Karpas-422 (cell line): ENCODE results near the gene SPP1. TPM values are rescaled to one million over a fixed set of nuclear protein-coding genes. Genes with fewer than 3 reads are reported as not detected.

Source experiments
- DNase-seq: peaks from one replicate; pipeline ENCODE4 v3.0.0-alpha.2; 2015
- H2AFZ ChIP-seq: fragments of 200-600 bp; sonication (generic); 2 replicates; pipeline ENCODE4 v1.6.1; 2014; ENCODE audit warnings: antibody characterized with exemption, low read length, mixed read lengths
- H3K27ac ChIP-seq: fragments of 200-600 bp; sonication (generic); 2 replicates; pipeline ENCODE4 v1.5.1; 2014; ENCODE audit warnings: mild to moderate bottlenecking, low read length, moderate library complexity
- H3K27me3 ChIP-seq: fragments of 200-600 bp; sonication (generic); 2 replicates; pipeline ENCODE4 v1.6.1; 2014; ENCODE audit warnings: low read length, mixed read lengths
- H3K36me3 ChIP-seq: fragments of 200-600 bp; sonication (generic); 2 replicates; pipeline ENCODE4 v1.6.1; 2014; ENCODE audit warnings: low read length, mixed read lengths; ENCODE audit not compliant: insufficient read depth
- H3K4me1 ChIP-seq: fragments of 200-600 bp; sonication (generic); 2 replicates; pipeline ENCODE4 v1.6.1; 2014; ENCODE audit warnings: mild to moderate bottlenecking, low read length, mixed read lengths
- H3K4me2 ChIP-seq: fragments of 200-600 bp; sonication (generic); 2 replicates; pipeline ENCODE4 v1.6.1; 2014; ENCODE audit warnings: low read length, low read depth, mild to moderate bottlenecking; ENCODE audit not compliant: poor library complexity, severe bottlenecking
- H3K4me3 ChIP-seq: fragments of 200-600 bp; sonication (generic); 2 replicates; pipeline ENCODE4 v1.5.1; 2014; ENCODE audit warnings: mild to moderate bottlenecking, antibody characterized with exemption, low read length, mixed read lengths
- H3K79me2 ChIP-seq: fragments of 200-600 bp; sonication (generic); 2 replicates; pipeline ENCODE4 v1.6.1; 2014; ENCODE audit warnings: mild to moderate bottlenecking, low read length, mixed read lengths
- H3K9ac ChIP-seq: fragments of 200-600 bp; sonication (generic); 2 replicates; pipeline ENCODE4 v1.6.0; 2014; ENCODE audit warnings: low read length
- H3K9me2 ChIP-seq: fragments of 200-600 bp; sonication (generic), shearing (Covaris generic); replicated peaks from 2 replicates; pipeline ENCODE4 v1.6.0; 2014; ENCODE audit warnings: mild to moderate bottlenecking, low read length, moderate library complexity; ENCODE audit not compliant: insufficient read depth
- H3K9me3 ChIP-seq: fragments of 300-700, 200-600 bp; sonication (generic); 2 replicates; pipeline ENCODE4 v1.6.1; 2014; ENCODE audit warnings: low read length, mixed read lengths
- H4K20me1 ChIP-seq: fragments of 200-600 bp; sonication (generic); 2 replicates; pipeline ENCODE4 v1.6.1; 2014; ENCODE audit warnings: mild to moderate bottlenecking, antibody characterized with exemption, low read length, low read depth; ENCODE audit not compliant: insufficient read depth
- total RNA-seq: library from RNA; depleted of rRNA; stranded (reverse); fragments of >200 nt; shearing (Covaris generic); gene quantifications from 2 replicates; pipeline ENCODE4 v1.2.3, GENCODE V29; 2014; ENCODE audit warnings: low replicate concordance

Gene SPP1
- total RNA-seq, 1 experiment from 2014 or later: not detected

DNA sequence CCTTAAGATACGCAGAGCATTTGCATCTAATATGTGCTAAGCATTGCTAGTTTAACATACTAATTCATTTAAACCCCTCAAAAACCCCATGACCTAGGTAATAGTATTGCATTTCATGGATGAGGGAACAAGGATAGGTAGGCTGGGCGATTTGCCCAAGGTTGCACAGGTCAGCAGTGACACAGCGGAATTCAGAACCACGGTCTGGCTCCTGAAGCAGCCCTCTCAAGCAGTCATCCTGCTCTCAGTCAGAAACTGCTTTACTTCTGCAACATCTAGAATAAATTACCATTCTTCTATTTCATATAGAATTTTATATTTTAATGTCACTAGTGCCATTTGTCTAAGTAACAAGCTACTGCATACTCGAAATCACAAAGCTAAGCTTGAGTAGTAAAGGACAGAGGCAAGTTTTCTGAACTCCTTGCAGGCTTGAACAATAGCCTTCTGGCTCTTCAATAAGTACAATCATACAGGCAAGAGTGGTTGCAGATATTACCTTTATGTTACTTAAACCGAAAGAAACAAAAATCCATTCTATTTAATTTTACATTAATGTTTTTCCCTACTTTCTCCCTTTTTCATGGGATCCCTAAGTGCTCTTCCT is 555 bp upstream of the SPP1 start:
- Histone ChIP-seq H3K4me2 (peak overlapping the region; percentile 31), H3K9me3 (no peaks in the 10 kb centered on the region), H3K4me3 (no peak overlapping the region), H4K20me1 (no peaks in the 10 kb centered on the region), H3K9ac (no peak overlapping the region), H2AFZ (no peak overlapping the region), H3K4me1 (peaks cover 10% of the 10 kb centered on the region), H3K27me3 (no peaks in the 10 kb centered on the region), H3K79me2 (no peaks in the 10 kb centered on the region), H3K36me3 (no peaks in the 10 kb centered on the region), H3K27ac (no peak overlapping the region), H3K9me2 (no peaks in the 10 kb centered on the region)
- no peak for DNase-seq

DNA sequence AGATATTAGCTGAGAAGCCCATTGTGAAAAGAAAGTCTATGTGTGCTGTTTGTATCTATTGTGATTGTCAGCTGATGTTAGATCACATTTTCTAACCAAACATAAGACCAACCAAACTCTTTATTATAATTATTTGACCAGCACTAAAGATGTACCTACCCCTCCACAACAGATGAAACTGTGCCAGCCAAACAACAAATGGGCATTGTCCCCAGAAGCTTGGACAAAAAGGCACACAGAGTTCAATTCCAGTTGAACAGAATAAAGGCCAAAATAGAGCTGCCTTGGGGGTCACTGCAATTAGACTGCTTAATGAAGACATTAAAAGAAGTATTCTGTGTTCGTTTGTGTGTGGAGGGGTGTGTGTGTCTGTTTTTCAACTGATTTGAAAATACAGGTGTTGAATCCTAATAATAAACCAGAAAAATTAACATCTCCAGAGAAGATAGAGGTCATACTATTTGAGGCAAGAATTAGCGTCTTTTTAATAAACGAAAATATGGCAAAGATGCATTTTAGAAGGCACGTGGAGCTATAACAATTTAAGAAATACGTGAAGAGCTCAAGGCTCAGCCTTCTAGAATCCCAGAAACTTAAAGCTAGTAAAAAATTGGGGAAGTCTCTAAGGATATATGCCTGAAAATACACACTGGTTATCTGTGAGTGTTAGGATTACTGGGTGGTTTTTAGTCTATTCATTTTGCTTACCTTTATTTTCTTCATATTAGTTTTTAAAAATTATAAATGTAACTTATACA is 2.2 kb downstream of the SPP1 start:
- H3K4me1 ChIP-seq: peaks cover 10% of the 10 kb centered on the region
- H3K9ac ChIP-seq: no peak overlapping the region
- no peaks in the 10 kb centered on the region for H3K27me3 ChIP-seq
- no peaks in the 10 kb centered on the region for H4K20me1 ChIP-seq
- no peaks in the 10 kb centered on the region for H3K79me2 ChIP-seq
- H3K4me3 ChIP-seq: no peak overlapping the region
- H2AFZ ChIP-seq: no peak overlapping the region
- no peaks in the 10 kb centered on the region for H3K36me3 ChIP-seq
- H3K9me3 ChIP-seq: no peaks in the 10 kb centered on the region
- no peak overlapping the region for H3K4me2 ChIP-seq
- no peaks in the 10 kb centered on the region for H3K9me2 ChIP-seq
- no peak for DNase-seq
- H3K27ac ChIP-seq: no peak overlapping the region

- Histone ChIP-seq H3K9me3 (no peaks in the 10 kb centered on the region), H4K20me1 (no peaks in the 10 kb centered on the region), H3K27me3 (no peaks in the 10 kb centered on the region), H3K4me2 (no peak overlapping the region), H3K4me1 (peaks cover 10% of the 10 kb centered on the region), H2AFZ (no peak overlapping the region), H3K79me2 (no peaks in the 10 kb centered on the region), H3K9me2 (no peaks in the 10 kb centered on the region), H3K36me3 (no peaks in the 10 kb centered on the region), H3K27ac (no peak overlapping the region), H3K4me3 (no peak overlapping the region), H3K9ac (no peak overlapping the region)
- DNase-seq: no peak
Measured at GRCh38 chr4:87978681-87979080, 3.2 kb downstream of the SPP1 start.

DNA sequence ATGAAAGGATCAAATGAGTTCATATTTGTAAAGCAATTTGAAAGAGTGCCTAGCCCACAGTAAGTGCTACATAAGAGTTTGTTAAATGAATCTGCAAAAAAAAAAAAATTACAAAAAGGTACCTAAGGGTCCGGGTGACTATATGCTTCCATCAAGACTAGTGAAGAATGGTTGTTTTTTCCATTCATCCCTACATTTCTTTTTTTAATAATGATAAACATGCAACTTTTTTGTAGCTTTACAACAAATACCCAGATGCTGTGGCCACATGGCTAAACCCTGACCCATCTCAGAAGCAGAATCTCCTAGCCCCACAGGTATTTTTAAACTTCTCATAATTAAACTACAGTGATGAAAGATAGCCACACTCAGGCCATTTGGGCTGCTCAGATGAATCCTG is 4.3 kb downstream of the SPP1 start:
- Histone ChIP-seq H3K27me3 (no peaks in the 10 kb centered on the region), H3K9ac (no peak overlapping the region), H3K36me3 (no peaks in the 10 kb centered on the region)

DNA sequence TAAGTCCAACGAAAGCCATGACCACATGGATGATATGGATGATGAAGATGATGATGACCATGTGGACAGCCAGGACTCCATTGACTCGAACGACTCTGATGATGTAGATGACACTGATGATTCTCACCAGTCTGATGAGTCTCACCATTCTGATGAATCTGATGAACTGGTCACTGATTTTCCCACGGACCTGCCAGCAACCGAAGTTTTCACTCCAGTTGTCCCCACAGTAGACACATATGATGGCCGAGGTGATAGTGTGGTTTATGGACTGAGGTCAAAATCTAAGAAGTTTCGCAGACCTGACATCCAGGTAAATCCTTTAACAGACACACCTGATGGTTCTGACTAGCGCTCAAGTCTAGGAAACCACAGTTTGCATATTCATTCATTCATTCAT is 6.0 kb downstream of the SPP1 start:
- no peak overlapping the region for H3K4me3 ChIP-seq
- DNase-seq: no peak
- no peak overlapping the region for H3K27ac ChIP-seq
- H4K20me1 ChIP-seq: no peaks in the 10 kb centered on the region
- H3K79me2 ChIP-seq: no peaks in the 10 kb centered on the region
- no peak overlapping the region for H3K9ac ChIP-seq
- no peaks in the 10 kb centered on the region for H3K4me1 ChIP-seq
- H2AFZ ChIP-seq: no peak overlapping the region
- no peaks in the 10 kb centered on the region for H3K36me3 ChIP-seq
- H3K9me3 ChIP-seq: no peaks in the 10 kb centered on the region
- no peaks in the 10 kb centered on the region for H3K27me3 ChIP-seq
- H3K9me2 ChIP-seq: no peaks in the 10 kb centered on the region
- no peak overlapping the region for H3K4me2 ChIP-seq

More for the DNA sequence above, 4.3 kb downstream of the SPP1 start:
- Histone ChIP-seq H2AFZ (no peak overlapping the region), H3K4me3 (no peak overlapping the region), H3K9me3 (no peaks in the 10 kb centered on the region), H3K27ac (no peak overlapping the region), H4K20me1 (no peaks in the 10 kb centered on the region), H3K9me2 (no peaks in the 10 kb centered on the region), H3K79me2 (no peaks in the 10 kb centered on the region), H3K4me2 (no peak overlapping the region), H3K4me1 (peaks cover 10% of the 10 kb centered on the region)
- no peak for DNase-seq

- Histone ChIP-seq H3K9me2 (no peaks in the 10 kb centered on the region), H4K20me1 (no peaks in the 10 kb centered on the region), H2AFZ (no peak overlapping the region), H3K4me1 (no peaks in the 10 kb centered on the region), H3K4me3 (no peak overlapping the region), H3K9me3 (no peaks in the 10 kb centered on the region), H3K4me2 (no peak overlapping the region), H3K36me3 (no peaks in the 10 kb centered on the region), H3K27ac (no peak overlapping the region), H3K9ac (no peak overlapping the region), H3K27me3 (no peaks in the 10 kb centered on the region), H3K79me2 (no peaks in the 10 kb centered on the region)
- DNase-seq: no peak
Measured at GRCh38 chr4:87982036-87982435, 6.5 kb downstream of the SPP1 start.

GRCh38 chr4:87982446-87983010 is 7.0 kb downstream of the SPP1 start:
- Histone ChIP-seq H3K4me1 (no peaks in the 10 kb centered on the region), H2AFZ (no peak overlapping the region), H3K9ac (no peak overlapping the region), H3K4me2 (no peak overlapping the region), H3K9me2 (no peaks in the 10 kb centered on the region), H3K4me3 (no peak overlapping the region), H3K9me3 (no peaks in the 10 kb centered on the region), H3K27me3 (no peaks in the 10 kb centered on the region), H3K36me3 (no peaks in the 10 kb centered on the region), H3K27ac (no peak overlapping the region), H4K20me1 (no peaks in the 10 kb centered on the region), H3K79me2 (no peaks in the 10 kb centered on the region)
- no peak for DNase-seq

- no peaks in the 10 kb centered on the region for H3K4me1 ChIP-seq
- no peak overlapping the region for H3K4me2 ChIP-seq
- H4K20me1 ChIP-seq: no peaks in the 10 kb centered on the region
- H3K27me3 ChIP-seq: no peaks in the 10 kb centered on the region
- H3K4me3 ChIP-seq: no peak overlapping the region
- no peak overlapping the region for H3K27ac ChIP-seq
- no peak for DNase-seq
- no peaks in the 10 kb centered on the region for H3K9me3 ChIP-seq
- H3K9me2 ChIP-seq: no peaks in the 10 kb centered on the region
- H3K36me3 ChIP-seq: no peaks in the 10 kb centered on the region
- no peaks in the 10 kb centered on the region for H3K79me2 ChIP-seq
- H2AFZ ChIP-seq: no peak overlapping the region
- H3K9ac ChIP-seq: no peak overlapping the region
Measured at GRCh38 chr4:87983996-87984395, 8.5 kb downstream of the SPP1 start.
